A549 (cell line): ENCODE data around the gene USP22.

Source experiments
- CTCF ChIP-seq: fragments of >200 bp; sonication (Bioruptor Twin); formaldehyde crosslinking; IDR thresholded peaks from 3 replicates; pipeline ENCODE4 v1.5.1; 2016
- RAD21 ChIP-seq, 2 experiments: fragments of >200 bp in 1 of 2; sonication (Bioruptor Twin) in 1 of 2; formaldehyde crosslinking in 1 of 2; IDR thresholded peaks in 1 of 2; conservative IDR thresholded peaks in 1 of 2; 2 replicates in 1 of 2; 3 replicates in 1 of 2; pipeline ENCODE4 v1.6.1; 2012 to 2018; ENCODE audit warnings: inconsistent platforms in 1 of 2

GRCh38 chr17:21029515-21029914 is 13.3 kb downstream of the USP22 start:
- no peak for TF ChIP-seq CTCF
- TF ChIP-seq RAD21 (conservative IDR thresholded peaks at IDR 0.05 in 1 of 2, IDR thresholded peaks at IDR 0.05 in 1 of 2), result no peak
